Loucy (cell line): Measurements from ENCODE around the gene FCHSD2.

Source experiments
- H2AFZ ChIP-seq: fragments of 200-600 bp; sonication (generic); 2 replicates; pipeline ENCODE4 v1.6.0; 2016; ENCODE audit warnings: antibody characterized with exemption, mild to moderate bottlenecking, low read length, moderate library complexity
- H3F3A ChIP-seq: fragments of 200-600 bp; 2 replicates; pipeline ENCODE4 v1.6.0; 2016; ENCODE audit warnings: antibody characterized with exemption, low read depth, mild to moderate bottlenecking
- H3K27me3 ChIP-seq: fragments of 200-600 bp; sonication (generic); 2 replicates; pipeline ENCODE4 v1.6.1; 2014; ENCODE audit warnings: low read length, mild to moderate bottlenecking; ENCODE audit not compliant: insufficient read depth, poor library complexity, severe bottlenecking
- H3K36me3 ChIP-seq: fragments of 200-600 bp; sonication (generic); 2 replicates; pipeline ENCODE4 v1.6.1; 2016; ENCODE audit warnings: low read length; ENCODE audit not compliant: insufficient read depth
- H3K4me1 ChIP-seq: fragments of 200-600 bp; sonication (generic); 2 replicates; pipeline ENCODE4 v1.5.1; 2014; ENCODE audit warnings: low read length, mild to moderate bottlenecking; ENCODE audit not compliant: insufficient read depth, poor library complexity, severe bottlenecking
- H3K4me2 ChIP-seq: fragments of 200-600 bp; sonication (generic); 2 replicates; pipeline ENCODE4 v1.6.0; 2014; ENCODE audit warnings: antibody characterized with exemption, low read length, low read depth, mild to moderate bottlenecking; ENCODE audit not compliant: poor library complexity, severe bottlenecking
- H3K4me3 ChIP-seq: fragments of 200-600 bp; sonication (generic); 2 replicates; pipeline ENCODE4 v1.5.1; 2014; ENCODE audit warnings: low read length, mild to moderate bottlenecking, mixed read lengths; ENCODE audit not compliant: poor library complexity, severe bottlenecking
- H3K79me2 ChIP-seq: fragments of 200-600 bp; sonication (generic); 2 replicates; pipeline ENCODE4 v1.6.1; 2014; ENCODE audit warnings: low read length; ENCODE audit not compliant: insufficient read depth
- H3K9ac ChIP-seq: fragments of 200-600 bp; sonication (generic); 2 replicates; pipeline ENCODE4 v1.6.0; 2014; ENCODE audit warnings: mild to moderate bottlenecking, low read depth, low read length, moderate library complexity; ENCODE audit not compliant: poor library complexity, severe bottlenecking
- H3K9me2 ChIP-seq: fragments of 200-600 bp; sonication (generic); replicated peaks from 2 replicates; pipeline ENCODE4 v1.6.1; 2016; ENCODE audit warnings: low read depth, low read length, mixed read lengths
- H3K9me3 ChIP-seq: fragments of 200-600 bp; sonication (generic); 2 replicates; pipeline ENCODE4 v1.6.1; 2014; ENCODE audit warnings: mild to moderate bottlenecking, antibody characterized with exemption, low read length, low read depth; ENCODE audit not compliant: insufficient read depth
- H4K20me1 ChIP-seq: fragments of 200-600 bp; sonication (generic); 2 replicates; pipeline ENCODE4 v1.6.0; 2014; ENCODE audit warnings: antibody characterized with exemption, low read length, mild to moderate bottlenecking; ENCODE audit not compliant: insufficient read depth, poor library complexity, severe bottlenecking
- EZH2phosphoT487 ChIP-seq: fragments of 200-600 bp; IDR thresholded peaks from 2 replicates; pipeline ENCODE4 v1.6.1; 2018; ENCODE audit warnings: antibody characterized with exemption, mild to moderate bottlenecking, moderate library complexity, borderline replicate concordance
- TF ChIP-seq, protein P1 (sequence below): fragments of 200-600 bp; sonication (generic); conservative IDR thresholded peaks from 2 replicates; pipeline ENCODE4 v1.5.1; 2014; ENCODE audit warnings: mild to moderate bottlenecking, antibody characterized with exemption, low read length

The FCHSD2 gene

DNA sequence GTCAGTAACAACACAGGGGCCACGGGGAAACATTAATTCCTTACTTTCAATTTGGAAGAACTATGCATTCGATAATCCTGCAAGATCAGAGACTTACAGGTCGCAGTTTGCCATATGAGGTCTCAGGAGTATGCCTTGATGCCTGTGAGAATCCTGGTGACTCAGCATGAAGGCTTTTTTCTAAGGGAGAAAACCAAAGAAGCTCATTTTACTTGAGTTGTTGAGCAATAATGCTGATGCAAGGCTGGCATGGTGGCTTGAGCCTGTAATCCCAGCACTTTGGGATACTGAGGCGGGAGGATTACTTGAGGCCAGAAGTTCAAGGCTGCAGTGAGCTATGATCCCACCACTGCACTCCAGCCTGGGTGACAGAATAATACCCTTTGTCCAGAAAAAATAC lies 301.3 kb downstream of the FCHSD2 start:
- Histone ChIP-seq H3K4me1 (no peaks in the 10 kb centered on the region), H4K20me1 (no peaks in the 10 kb centered on the region), H3K9me2 (no peaks in the 10 kb centered on the region), H3K9me3 (no peaks in the 10 kb centered on the region), H3K79me2 (no peaks in the 10 kb centered on the region), H3K4me2 (no peak overlapping the region), H3K4me3 (no peak overlapping the region), H2AFZ (no peak overlapping the region), H3K27me3 (no peaks in the 10 kb centered on the region), H3K36me3 (peaks cover 99% of the 10 kb centered on the region), H3K9ac (no peak overlapping the region), H3F3A (no peaks in the 10 kb centered on the region)
- TF ChIP-seq EZH2phosphoT487, result no peak
- TF ChIP-seq, protein P1, sequence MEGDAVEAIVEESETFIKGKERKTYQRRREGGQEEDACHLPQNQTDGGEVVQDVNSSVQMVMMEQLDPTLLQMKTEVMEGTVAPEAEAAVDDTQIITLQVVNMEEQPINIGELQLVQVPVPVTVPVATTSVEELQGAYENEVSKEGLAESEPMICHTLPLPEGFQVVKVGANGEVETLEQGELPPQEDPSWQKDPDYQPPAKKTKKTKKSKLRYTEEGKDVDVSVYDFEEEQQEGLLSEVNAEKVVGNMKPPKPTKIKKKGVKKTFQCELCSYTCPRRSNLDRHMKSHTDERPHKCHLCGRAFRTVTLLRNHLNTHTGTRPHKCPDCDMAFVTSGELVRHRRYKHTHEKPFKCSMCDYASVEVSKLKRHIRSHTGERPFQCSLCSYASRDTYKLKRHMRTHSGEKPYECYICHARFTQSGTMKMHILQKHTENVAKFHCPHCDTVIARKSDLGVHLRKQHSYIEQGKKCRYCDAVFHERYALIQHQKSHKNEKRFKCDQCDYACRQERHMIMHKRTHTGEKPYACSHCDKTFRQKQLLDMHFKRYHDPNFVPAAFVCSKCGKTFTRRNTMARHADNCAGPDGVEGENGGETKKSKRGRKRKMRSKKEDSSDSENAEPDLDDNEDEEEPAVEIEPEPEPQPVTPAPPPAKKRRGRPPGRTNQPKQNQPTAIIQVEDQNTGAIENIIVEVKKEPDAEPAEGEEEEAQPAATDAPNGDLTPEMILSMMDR, result no peak

DNA sequence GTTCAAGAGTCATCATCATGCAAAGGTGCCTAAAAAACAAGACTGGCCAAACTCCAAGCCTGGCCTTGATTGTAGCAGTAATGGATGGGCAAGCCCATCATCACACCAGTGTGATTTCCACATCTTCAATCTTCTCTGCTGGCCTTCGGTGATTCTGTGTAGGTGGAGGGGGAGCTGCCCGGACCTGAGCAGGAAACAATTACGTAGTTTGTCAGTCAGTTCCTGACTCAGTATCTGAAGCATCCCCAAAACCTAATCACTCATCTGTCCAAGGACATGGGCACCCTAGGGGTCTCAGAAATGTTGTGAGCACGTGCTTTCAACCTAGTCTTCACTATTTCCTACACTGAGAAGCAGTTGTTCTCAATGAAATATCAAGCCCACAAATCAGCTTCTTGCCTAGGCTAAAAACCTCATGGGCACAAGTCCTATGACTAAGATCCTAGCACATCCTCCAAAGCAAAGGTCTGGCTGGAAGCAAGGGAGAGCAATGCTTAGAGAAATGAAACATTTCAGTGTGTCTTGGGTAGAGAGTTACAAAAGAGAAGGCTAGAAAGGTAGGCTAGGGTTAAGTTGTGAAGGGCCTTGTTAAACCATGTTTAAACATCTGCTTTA lies 303.3 kb downstream of the FCHSD2 start:
- Histone ChIP-seq H4K20me1 (no peaks in the 10 kb centered on the region), H3F3A (no peaks in the 10 kb centered on the region), H3K9ac (no peak overlapping the region), H3K79me2 (no peaks in the 10 kb centered on the region), H3K36me3 (peaks cover 93% of the 10 kb centered on the region), H3K9me3 (no peaks in the 10 kb centered on the region), H3K4me2 (no peak overlapping the region), H3K4me1 (no peaks in the 10 kb centered on the region), H2AFZ (no peak overlapping the region), H3K27me3 (no peaks in the 10 kb centered on the region), H3K9me2 (no peaks in the 10 kb centered on the region), H3K4me3 (no peak overlapping the region)
- TF ChIP-seq, protein P1, result no peak
- no peak for TF ChIP-seq EZH2phosphoT487

DNA sequence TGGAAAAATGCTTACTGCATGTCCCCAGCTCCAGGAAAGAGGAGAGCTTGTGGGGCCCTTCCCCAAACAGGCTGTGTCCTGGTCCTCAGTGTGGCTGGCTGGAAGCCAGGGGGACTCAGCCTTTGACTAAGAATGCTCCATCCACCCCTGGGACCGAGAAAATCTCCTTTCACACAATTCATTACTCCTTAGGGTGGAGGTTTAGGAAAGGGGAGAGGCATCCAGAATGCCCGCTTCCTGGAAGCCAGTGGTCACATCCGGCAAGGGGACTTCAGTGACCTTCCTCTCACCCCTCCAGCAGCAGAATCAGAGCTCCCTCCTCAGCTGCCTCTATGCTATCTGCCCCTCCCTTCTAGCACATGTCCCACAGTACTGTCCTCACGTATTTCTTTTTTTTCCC lies 306.0 kb downstream of the FCHSD2 start:
- H3K9ac ChIP-seq, result no peak overlapping the region

More for the DNA sequence above, 306.0 kb downstream of the FCHSD2 start:
- Histone ChIP-seq H3K9me3 (no peaks in the 10 kb centered on the region), H3K4me2 (no peak overlapping the region), H3F3A (no peaks in the 10 kb centered on the region), H3K79me2 (no peaks in the 10 kb centered on the region), H3K4me3 (no peak overlapping the region), H4K20me1 (no peaks in the 10 kb centered on the region), H3K4me1 (no peaks in the 10 kb centered on the region), H3K36me3 (peaks cover 80% of the 10 kb centered on the region), H3K27me3 (no peaks in the 10 kb centered on the region), H3K9me2 (no peaks in the 10 kb centered on the region), H2AFZ (no peak overlapping the region)
- TF ChIP-seq, protein P1, result no peak
- TF ChIP-seq EZH2phosphoT487, result no peak
